ENCODE data around the gene CENPM. TPM values are rescaled to one million over a fixed set of nuclear protein-coding genes. Genes with fewer than 3 reads are reported as not detected.
A peak's percentile ranks its signal among the peaks of the same experiment; 100 is the strongest.

CENPM gene
- total and polyA plus RNA-seq, 2 experiments from 2014 or later, result 50.0 to 61.6 TPM

GRCh38 chr22:41913842-41914534 is 33.0 kb downstream of the CENPM start:
- Histone ChIP-seq H2AFZ (no peak overlapping the region), H3F3A (replicated peaks; ENCODE audit: low read depth) (peaks cover 7% of the 10 kb centered on the region), H3K79me2 (replicated peaks; ENCODE audit: insufficient read depth) (no peaks in the 10 kb centered on the region), H3K36me3 (ENCODE audit: insufficient read depth) (no peaks in the 10 kb centered on the region), H4K20me1 (replicated peaks; ENCODE audit: insufficient read depth) (peaks cover 3% of the 10 kb centered on the region), H3K27me3 (ENCODE audit: insufficient read depth) (peaks cover 100% of the 10 kb centered on the region), H3K4me1 (ENCODE audit: insufficient read depth) (peaks cover 14% of the 10 kb centered on the region; the same call in 1 of the 2 replicates), H3K9me2 (ENCODE audit: insufficient read depth) (no peaks in the 10 kb centered on the region), H3K27ac (ENCODE audit: low read depth) (no peak overlapping the region), H3K4me3 (peak overlapping the region; percentile 41; the same call in 1 of the 2 replicates), H3K4me2 (peak overlapping the region; percentile 66; the same call in 1 of the 2 replicates)
- peak; percentile 42 for ATAC-seq
- peak; percentile 84 for DNase-seq (ENCODE audit: low spot score)
- H3K9me3 Mint-ChIP-seq, result peaks cover 6% of the 10 kb centered on the region
- peak overlapping the region; percentile 51; the same call in 2 of the 3 replicates for H3K4me3 Mint-ChIP-seq
- peaks cover 86% of the 10 kb centered on the region for H3K27me3 Mint-ChIP-seq (ENCODE audit: insufficient read depth, low read depth, poor library complexity)
- H3K27ac Mint-ChIP-seq, result no peak overlapping the region
- peak; percentile 62 for TF ChIP-seq CREB1 (CRISPR knock-in tag; IDR thresholded peaks at IDR 0.05; ENCODE audit: low read depth)
- no peak for TF ChIP-seq REST (IDR thresholded peaks at IDR 0.05; ENCODE audit: unreplicated experiment)
- no peak for TF ChIP-seq EZH2phosphoT487 (IDR thresholded peaks at IDR 0.05; ENCODE audit: unreplicated experiment)
- TF ChIP-seq EZH2 (IDR thresholded peaks at IDR 0.05; ENCODE audit: low read depth, unreplicated experiment), result peak; percentile 69
- 0 out of 4 replicates have a peak, but pooled peaks of 1 of the 2 experiments have one; percentile 5 for TF ChIP-seq CTCF (conservative IDR thresholded peaks at IDR 0.05; ENCODE audit: low read depth in 2 of 2)
- H3K4me1 Mint-ChIP-seq, result peaks cover 18% of the 10 kb centered on the region
- no peaks in the 10 kb centered on the region; the same call in 2 of the 3 replicates for H3K36me3 Mint-ChIP-seq (ENCODE audit: low read depth)

- H3K4me1 Mint-ChIP-seq, result peaks cover 22% of the 10 kb centered on the region
- Histone ChIP-seq H3F3A (replicated peaks; ENCODE audit: low read depth) (peaks cover 15% of the 10 kb centered on the region), H3K27ac (ENCODE audit: low read depth) (no peak overlapping the region), H3K4me2 (peak overlapping the region; percentile 60), H2AFZ (no peak overlapping the region), H3K27me3 (ENCODE audit: insufficient read depth) (peaks cover 100% of the 10 kb centered on the region), H4K20me1 (replicated peaks; ENCODE audit: insufficient read depth) (peaks cover 4% of the 10 kb centered on the region), H3K4me1 (ENCODE audit: insufficient read depth) (peaks cover 13% of the 10 kb centered on the region; the same call in 1 of the 2 replicates), H3K4me3 (no peak overlapping the region), H3K9me2 (ENCODE audit: insufficient read depth) (no peaks in the 10 kb centered on the region), H3K36me3 (ENCODE audit: insufficient read depth) (no peaks in the 10 kb centered on the region), H3K79me2 (replicated peaks; ENCODE audit: insufficient read depth) (no peaks in the 10 kb centered on the region)
- H3K36me3 Mint-ChIP-seq (ENCODE audit: low read depth), result no peaks in the 10 kb centered on the region; the same call in 2 of the 3 replicates
- no peak overlapping the region for H3K27ac Mint-ChIP-seq
- no peak for ATAC-seq
- H3K27me3 Mint-ChIP-seq (ENCODE audit: insufficient read depth, low read depth, poor library complexity), result peaks cover 84% of the 10 kb centered on the region
- DNase-seq (ENCODE audit: low spot score), result no peak
- H3K4me3 Mint-ChIP-seq, result peak overlapping the region; percentile 52
- H3K9me3 Mint-ChIP-seq, result peaks cover 6% of the 10 kb centered on the region
- TF ChIP-seq EZH2 (IDR thresholded peaks at IDR 0.05; ENCODE audit: low read depth, unreplicated experiment), result peak; percentile 78
- no peak for TF ChIP-seq JUNB (IDR thresholded peaks at IDR 0.05; ENCODE audit: unreplicated experiment)
These were observed 33.8 kb downstream of the CENPM start for GRCh38 chr22:41913040-41913719.

All from GM23338 (cell line).